ENCODE measurements around the gene FADD. TPM values are rescaled to one million over a fixed set of nuclear protein-coding genes. Genes with fewer than 3 reads are reported as not detected.

The FADD gene
- total and polyA plus RNA-seq, 4 donors: 13.9 to 30.9 (median 26.1) TPM

GRCh38 chr11:70251659-70252321, 48.7 kb downstream of the FADD start:
- ATAC-seq (ENCODE audit: insufficient read depth, low FRiP score) (no peak), DNase-seq (no peak)
- Histone ChIP-seq H3K27me3 (ENCODE audit: control insufficient read depth in 3 of 3, insufficient read depth in 3 of 3, low read length in 2 of 3) (no peaks in the 10 kb centered on the region), H3K27ac (ENCODE audit: low read depth in 1 of 2, low read length in 1 of 2) (no peak overlapping the region), H3K9ac (ENCODE audit: insufficient read depth in 1 of 2, low read length in 2 of 2) (no peak overlapping the region), H3K4me1 (ENCODE audit: control insufficient read depth in 5 of 5, insufficient read depth in 5 of 5, low read length in 5 of 5) (peaks cover 0 to 2% (median 0%) of the 10 kb centered on the region in 5 donors), H3K36me3 (ENCODE audit: control insufficient read depth in 4 of 4, insufficient read depth in 4 of 4, low read length in 4 of 4) (no peaks in the 10 kb centered on the region), H3K4me3 (no peak overlapping the region), H3K9me3 (ENCODE audit: control insufficient read depth in 4 of 4, insufficient read depth in 3 of 4, low read length in 3 of 4) (no peaks in the 10 kb centered on the region)
- no peak for TF ChIP-seq CTCF (IDR thresholded peaks at IDR 0.05; ENCODE audit: control extremely low read depth, extremely low read depth)
- WGBS, 2 donors: 82 to 90% methylated on average over 21 of the region's 21 CpGs

- Histone ChIP-seq H3K4me1 (ENCODE audit: control insufficient read depth in 5 of 5, insufficient read depth in 5 of 5, low read length in 5 of 5) (no peaks in the 10 kb centered on the region), H3K36me3 (ENCODE audit: control insufficient read depth in 4 of 4, insufficient read depth in 4 of 4, low read length in 4 of 4) (no peaks in the 10 kb centered on the region), H3K27ac (ENCODE audit: low read depth in 1 of 2, low read length in 1 of 2) (no peak overlapping the region), H3K9ac (ENCODE audit: insufficient read depth in 1 of 2, low read length in 2 of 2) (no peak overlapping the region), H3K4me3 (no peak overlapping the region), H3K9me3 (ENCODE audit: control insufficient read depth in 4 of 4, insufficient read depth in 3 of 4, low read length in 3 of 4) (no peaks in the 10 kb centered on the region), H3K27me3 (ENCODE audit: control insufficient read depth in 3 of 3, insufficient read depth in 3 of 3, low read length in 2 of 3) (no peaks in the 10 kb centered on the region)
- ATAC-seq (ENCODE audit: insufficient read depth, low FRiP score): no peak
- 92 to 94% methylated on average over 12 of the region's 12 CpGs for WGBS, 2 donors
- DNase-seq: no peak
- TF ChIP-seq CTCF (IDR thresholded peaks at IDR 0.05; ENCODE audit: control extremely low read depth, extremely low read depth): no peak
These were observed 49.7 kb downstream of the FADD start for GRCh38 chr11:70252844-70253243.

- no peak overlapping the region for H3K27ac ChIP-seq (ENCODE audit: low read depth in 1 of 2, low read length in 1 of 2)
- H3K36me3 ChIP-seq (ENCODE audit: control insufficient read depth in 4 of 4, insufficient read depth in 4 of 4, low read length in 4 of 4): no peaks in the 10 kb centered on the region
- H3K27me3 ChIP-seq (ENCODE audit: control insufficient read depth in 3 of 3, insufficient read depth in 3 of 3, low read length in 2 of 3): no peaks in the 10 kb centered on the region
- no peak overlapping the region for H3K9ac ChIP-seq (ENCODE audit: insufficient read depth in 1 of 2, low read length in 2 of 2)
- DNase-seq: no peak
- TF ChIP-seq CTCF (IDR thresholded peaks at IDR 0.05; ENCODE audit: control extremely low read depth, extremely low read depth): no peak
- WGBS, 2 donors: 67 to 77% methylated on average over 12 of the region's 12 CpGs
- H3K4me3 ChIP-seq: no peak overlapping the region
- ATAC-seq (ENCODE audit: insufficient read depth, low FRiP score): no peak
- no peaks in the 10 kb centered on the region for H3K4me1 ChIP-seq (ENCODE audit: control insufficient read depth in 5 of 5, insufficient read depth in 5 of 5, low read length in 5 of 5)
- no peaks in the 10 kb centered on the region for H3K9me3 ChIP-seq (ENCODE audit: control insufficient read depth in 4 of 4, insufficient read depth in 3 of 4, low read length in 3 of 4)
These were observed 52.5 kb downstream of the FADD start for GRCh38 chr11:70255477-70256116.

Other genes with a start within 250 kb of the FADD start
- 10 to 100 TPM in 1 of 2 donors, 1 to 10 TPM in 1; 7.8 to 10.8 TPM for gene ANO1, start 125.0 kb upstream of the FADD start, total RNA-seq
- gene ANO1, start 125.0 kb upstream of the FADD start, polyA plus RNA-seq: 1 to 10 TPM; 1.2 to 3.2 TPM
- gene PPFIA1, start 67.4 kb downstream of the FADD start, total RNA-seq: 10 to 100 TPM; 59.2 to 85.0 TPM
- 10 to 100 TPM; 27.5 to 27.7 TPM for gene PPFIA1, start 67.4 kb downstream of the FADD start, polyA plus RNA-seq
- gene CTTN, start 195.2 kb downstream of the FADD start, total RNA-seq: 100 to 1,000 TPM; 202 to 235 TPM
- gene CTTN, start 195.2 kb downstream of the FADD start, polyA plus RNA-seq: 100 to 1,000 TPM in 1 of 2 donors, 10 to 100 TPM in 1; 89.8 to 106 TPM

Measured in lung (tissue), 12 donors.